ENCODE results near the gene FGFR3.

GRCh38 chr4:1783970-1784369 lies 9.1 kb upstream of the FGFR3 start:
- no peak for TF ChIP-seq CTCF (IDR thresholded peaks at IDR 0.05)
- no peak for TF ChIP-seq POLR2A (IDR thresholded peaks at IDR 0.05)

Data from Peyer's patch (tissue), 4 donors.